ENCODE data around the gene RNF40.
"Not testable (repeated sequence)": the region's sequence is repeated elsewhere in the genome, so short reads cannot be mapped to it uniquely, and the experiment has no call there.

The RNF40 gene

GRCh38 chr16:30820952-30821421 is 58.9 kb downstream of the RNF40 start:
- no peak for DNase-seq (ENCODE audit: low read depth)

DNA sequence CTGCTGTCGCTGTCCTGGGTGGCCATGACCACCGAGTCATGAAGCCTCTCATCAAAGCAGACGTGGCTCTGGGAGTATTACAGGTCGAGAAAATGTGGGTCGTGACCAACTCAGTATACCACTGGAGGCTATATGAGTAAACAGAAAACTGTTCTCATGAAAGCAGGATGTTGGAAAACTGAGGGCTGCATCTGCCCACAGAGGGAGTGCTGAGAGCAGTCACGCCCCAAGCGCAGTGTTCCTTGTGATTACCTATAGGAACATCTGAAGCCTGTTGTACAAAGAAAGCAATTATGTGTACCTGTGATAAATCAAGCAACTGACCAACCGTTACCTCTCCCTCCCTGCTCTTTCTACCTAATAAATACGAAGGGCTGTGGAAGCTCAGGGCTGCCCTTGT is 59.3 kb downstream of the RNF40 start:
- DNase-seq (ENCODE audit: low read depth), result not testable (repeated sequence)

DNA sequence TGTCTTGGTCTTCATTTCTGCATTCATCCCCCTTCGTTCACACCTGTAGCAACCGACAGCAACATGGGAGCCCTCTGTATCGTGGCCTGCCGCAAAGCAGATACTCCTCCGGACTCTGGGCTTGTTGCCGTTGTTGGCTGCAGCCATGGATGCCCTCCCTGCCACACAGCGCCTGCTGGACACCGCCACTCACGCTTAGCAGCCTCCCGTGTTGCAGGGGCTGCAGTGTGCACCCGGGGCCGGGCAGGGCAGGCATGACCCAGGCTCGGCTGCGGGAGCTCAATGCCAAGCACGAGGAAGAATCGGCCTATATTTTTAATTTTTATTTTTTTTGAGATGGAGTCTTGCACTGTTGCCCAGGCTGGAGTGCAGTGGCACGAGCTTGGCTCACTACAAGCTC is 59.8 kb downstream of the RNF40 start:
- DNase-seq (ENCODE audit: low read depth), result no peak

Measured in stimulated activated CD8-positive, alpha-beta memory T cell treated with anti-CD3 and anti-CD28 coated beads, Interleukin-7, amount 100 ng/mL, for 24 hours (primary cell).